K562 (cell line): ENCODE results near the gene SLC16A4. TPM values are rescaled to one million over a fixed set of nuclear protein-coding genes. Genes with fewer than 3 reads are reported as not detected.
A peak's percentile ranks its signal among the peaks of the same experiment; 100 is the strongest.

Source experiments
- CBX3 ChIP-seq, 2 experiments: IDR thresholded peaks; 1 replicate in 1 of 2; 2 replicates in 1 of 2; pipeline ENCODE4 v1.6.1; 2012; ENCODE audit warnings: inconsistent platforms in 2 of 2, low read length in 2 of 2, borderline replicate concordance in 1 of 2, control low read depth in 1 of 2
- FOXJ3 ChIP-seq: sonication (generic); formaldehyde crosslinking; IDR thresholded peaks from 2 replicates; pipeline ENCODE4 v1.4.0; 2020; ENCODE audit warnings: mild to moderate bottlenecking, missing genetic modification reagents
- KLF6 ChIP-seq: fragments of 250-450 bp; sonication (Bioruptor Pico); IDR thresholded peaks from 2 replicates; pipeline ENCODE4 v1.4.0; 2020; ENCODE audit warnings: mild to moderate bottlenecking, moderate library complexity, borderline replicate concordance
- MTF1 ChIP-seq: fragments of 250-450 bp; sonication (Bioruptor Pico); IDR thresholded peaks from 2 replicates; pipeline ENCODE4 v1.9.0; 2021; ENCODE audit warnings: moderate library complexity, mild to moderate bottlenecking, inconsistent platforms, borderline replicate concordance
- NONO ChIP-seq, 2 experiments: fragments of 200-400 bp in 1 of 2; fragments of 450-650 bp in 1 of 2; formaldehyde crosslinking in 1 of 2; IDR thresholded peaks; 2 replicates each; pipeline ENCODE4 v1.6.1; 2017; ENCODE audit warnings: low read depth in 2 of 2, mild to moderate bottlenecking in 2 of 2, moderate library complexity in 2 of 2, low read length in 1 of 2
- POLR3G ChIP-seq: IDR thresholded peaks from 2 replicates; pipeline ENCODE4 v1.6.1; 2011; ENCODE audit not compliant: insufficient read length, insufficient replicate concordance; ENCODE audit errors: extremely low read depth
- SIX5 ChIP-seq, 2 experiments: IDR thresholded peaks; 2 replicates each; pipeline ENCODE4 v1.6.1; 2011; ENCODE audit warnings: low read length in 2 of 2, borderline replicate concordance in 1 of 2, low read depth in 1 of 2, mild to moderate bottlenecking in 1 of 2, moderate library complexity in 1 of 2; ENCODE audit not compliant: insufficient read depth in 1 of 2
- SMARCC2 ChIP-seq: fragments of 450-650 bp; IDR thresholded peaks from 2 replicates; pipeline ENCODE4 v1.6.1; 2017; ENCODE audit warnings: antibody characterized with exemption, moderate library complexity, mild to moderate bottlenecking, low read depth
- STAT5A ChIP-seq: IDR thresholded peaks from 2 replicates; pipeline ENCODE4 v1.6.1; 2012; ENCODE audit warnings: low read length, inconsistent platforms, borderline replicate concordance
- TRIM28 ChIP-seq: fragments of 450-650 bp; IDR thresholded peaks from 2 replicates; pipeline ENCODE4 v1.6.1; 2017
- ZFPM2 ChIP-seq: fragments of 250-450 bp; sonication (Bioruptor Pico); IDR thresholded peaks from 2 replicates; pipeline ENCODE4 v1.5.1; 2022; ENCODE audit warnings: mild to moderate bottlenecking
- ZNF133 ChIP-seq: fragments of 250-450 bp; sonication (Bioruptor Pico); IDR thresholded peaks from 2 replicates; pipeline ENCODE4 v1.4.0; 2020; ENCODE audit warnings: mild to moderate bottlenecking
- polyA plus RNA-seq, 8 experiments: library from polyadenylated mRNA; depleted of rRNA in 4 of 8; stranded (reverse) in 5 of 8; unstranded in 3 of 8; fragments of >200 nt; fragmentation: Nextera tagmentation in 2 of 8; fragmentation: Illumina TruSeq in 1 of 8; extraction: Ambion mirVana in 2 of 8; extraction: Trizol in 1 of 8; gene quantifications; 2 replicates each; pipeline versions ENCODE4 v1.2.1 to v1.2.3, GENCODE V29; 2011 to 2014; ENCODE audit warnings: inconsistent platforms in 1 of 8, missing spikeins in 1 of 8
- total RNA-seq, 7 experiments: library from RNA; depleted of rRNA in 6 of 7; stranded (reverse); fragments of >200 nt in 6 of 7; fragmentation: Illumina TruSeq in 2 of 7; extraction: Trizol in 2 of 7; gene quantifications; 2 replicates each; pipeline versions ENCODE4 v1.2.1 to v1.2.3, GENCODE V29; 2011 to 2021; ENCODE audit warnings: low replicate concordance in 1 of 7
- TF ChIP-seq, protein P1 (sequence below): fragments of 450-650 bp; IDR thresholded peaks from 2 replicates; pipeline ENCODE4 v1.6.1; 2016; ENCODE audit warnings: missing biosample characterization, missing genetic modification characterization
- TF ChIP-seq, protein P2 (sequence below): fragments of 250-450 bp; sonication (Bioruptor Pico); IDR thresholded peaks from 2 replicates; pipeline ENCODE4 v1.9.0; 2021; ENCODE audit warnings: mild to moderate bottlenecking, inconsistent platforms
- TF ChIP-seq, protein P3 (sequence below): fragments of 250-450 bp; sonication (Bioruptor Pico); IDR thresholded peaks from 2 replicates; pipeline ENCODE4 v1.5.0; 2021; ENCODE audit warnings: mild to moderate bottlenecking, borderline replicate concordance
- TF ChIP-seq, protein P4 (sequence below): IDR thresholded peaks from 2 replicates; pipeline ENCODE4 v1.6.1; 2011; ENCODE audit warnings: borderline replicate concordance, low read depth, mild to moderate bottlenecking, moderate library complexity, low read length; ENCODE audit not compliant: insufficient read depth, poor library complexity, severe bottlenecking
- TF ChIP-seq, protein P5 (sequence below): sonication (generic); formaldehyde crosslinking; IDR thresholded peaks from 2 replicates; pipeline ENCODE4 v1.9.0; 2022; ENCODE audit warnings: mild to moderate bottlenecking, missing genetic modification reagents
- TF ChIP-seq, protein P6 (sequence below), 2 experiments: fragments of 450-650 bp in 1 of 2; sonication (generic) in 1 of 2; formaldehyde crosslinking in 1 of 2; IDR thresholded peaks in 1 of 2; conservative IDR thresholded peaks in 1 of 2; 2 replicates each; pipeline versions ENCODE4 v1.6.1 to v1.8.1; 2016 to 2023; ENCODE audit warnings: mild to moderate bottlenecking in 2 of 2, moderate library complexity in 2 of 2, inconsistent platforms in 1 of 2, missing genetic modification reagents in 1 of 2

SLC16A4 gene
- total and polyA plus RNA-seq, 9 of the 15 experiments (the other 6 are each of a cell fraction or from before 2014, with no cell fraction given): 0.04 to 0.31 (median 0.18) TPM; not detected in 1

DNA sequence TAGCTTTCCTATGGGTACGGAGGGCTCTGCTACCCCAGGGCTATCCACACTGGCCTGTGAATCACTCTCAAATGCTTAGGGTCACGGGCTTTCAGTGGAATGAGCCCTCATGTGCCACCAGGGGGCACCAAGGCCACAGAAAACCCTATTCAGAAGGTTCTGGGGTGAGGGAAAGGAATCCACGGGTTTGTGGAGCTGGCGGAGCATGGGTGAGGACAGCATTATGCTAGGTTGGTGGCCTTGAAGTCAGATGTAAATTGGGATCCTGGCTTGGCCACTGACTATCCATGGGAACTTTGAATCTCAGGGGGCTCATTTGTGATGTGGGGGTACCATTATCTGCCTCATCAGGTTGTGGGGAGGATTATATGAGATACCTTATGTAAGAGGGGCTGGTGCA is 21.8 kb upstream of the SLC16A4 start (continued):
- TF ChIP-seq, protein P1, sequence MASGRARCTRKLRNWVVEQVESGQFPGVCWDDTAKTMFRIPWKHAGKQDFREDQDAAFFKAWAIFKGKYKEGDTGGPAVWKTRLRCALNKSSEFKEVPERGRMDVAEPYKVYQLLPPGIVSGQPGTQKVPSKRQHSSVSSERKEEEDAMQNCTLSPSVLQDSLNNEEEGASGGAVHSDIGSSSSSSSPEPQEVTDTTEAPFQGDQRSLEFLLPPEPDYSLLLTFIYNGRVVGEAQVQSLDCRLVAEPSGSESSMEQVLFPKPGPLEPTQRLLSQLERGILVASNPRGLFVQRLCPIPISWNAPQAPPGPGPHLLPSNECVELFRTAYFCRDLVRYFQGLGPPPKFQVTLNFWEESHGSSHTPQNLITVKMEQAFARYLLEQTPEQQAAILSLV: no peak
- TF ChIP-seq, protein P2, sequence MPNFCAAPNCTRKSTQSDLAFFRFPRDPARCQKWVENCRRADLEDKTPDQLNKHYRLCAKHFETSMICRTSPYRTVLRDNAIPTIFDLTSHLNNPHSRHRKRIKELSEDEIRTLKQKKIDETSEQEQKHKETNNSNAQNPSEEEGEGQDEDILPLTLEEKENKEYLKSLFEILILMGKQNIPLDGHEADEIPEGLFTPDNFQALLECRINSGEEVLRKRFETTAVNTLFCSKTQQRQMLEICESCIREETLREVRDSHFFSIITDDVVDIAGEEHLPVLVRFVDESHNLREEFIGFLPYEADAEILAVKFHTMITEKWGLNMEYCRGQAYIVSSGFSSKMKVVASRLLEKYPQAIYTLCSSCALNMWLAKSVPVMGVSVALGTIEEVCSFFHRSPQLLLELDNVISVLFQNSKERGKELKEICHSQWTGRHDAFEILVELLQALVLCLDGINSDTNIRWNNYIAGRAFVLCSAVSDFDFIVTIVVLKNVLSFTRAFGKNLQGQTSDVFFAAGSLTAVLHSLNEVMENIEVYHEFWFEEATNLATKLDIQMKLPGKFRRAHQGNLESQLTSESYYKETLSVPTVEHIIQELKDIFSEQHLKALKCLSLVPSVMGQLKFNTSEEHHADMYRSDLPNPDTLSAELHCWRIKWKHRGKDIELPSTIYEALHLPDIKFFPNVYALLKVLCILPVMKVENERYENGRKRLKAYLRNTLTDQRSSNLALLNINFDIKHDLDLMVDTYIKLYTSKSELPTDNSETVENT: no peak
- peak in 1 of 2 experiments; percentile 48; a peak in 1 of 4 replicates for TF ChIP-seq NONO (IDR thresholded peaks at IDR 0.05; ENCODE audit: low read depth in 2 of 2, low read length in 1 of 2)
- TF ChIP-seq, protein P3, sequence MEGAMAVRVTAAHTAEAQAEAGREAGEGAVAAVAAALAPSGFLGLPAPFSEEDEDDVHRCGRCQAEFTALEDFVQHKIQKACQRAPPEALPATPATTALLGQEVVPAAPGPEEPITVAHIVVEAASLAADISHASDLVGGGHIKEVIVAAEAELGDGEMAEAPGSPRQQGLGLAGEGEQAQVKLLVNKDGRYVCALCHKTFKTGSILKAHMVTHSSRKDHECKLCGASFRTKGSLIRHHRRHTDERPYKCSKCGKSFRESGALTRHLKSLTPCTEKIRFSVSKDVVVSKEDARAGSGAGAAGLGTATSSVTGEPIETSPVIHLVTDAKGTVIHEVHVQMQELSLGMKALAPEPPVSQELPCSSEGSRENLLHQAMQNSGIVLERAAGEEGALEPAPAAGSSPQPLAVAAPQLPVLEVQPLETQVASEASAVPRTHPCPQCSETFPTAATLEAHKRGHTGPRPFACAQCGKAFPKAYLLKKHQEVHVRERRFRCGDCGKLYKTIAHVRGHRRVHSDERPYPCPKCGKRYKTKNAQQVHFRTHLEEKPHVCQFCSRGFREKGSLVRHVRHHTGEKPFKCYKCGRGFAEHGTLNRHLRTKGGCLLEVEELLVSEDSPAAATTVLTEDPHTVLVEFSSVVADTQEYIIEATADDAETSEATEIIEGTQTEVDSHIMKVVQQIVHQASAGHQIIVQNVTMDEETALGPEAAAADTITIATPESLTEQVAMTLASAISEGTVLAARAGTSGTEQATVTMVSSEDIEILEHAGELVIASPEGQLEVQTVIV (CRISPR knock-in tag): no peak
- no peak for TF ChIP-seq POLR3G
- TF ChIP-seq, protein P4, sequence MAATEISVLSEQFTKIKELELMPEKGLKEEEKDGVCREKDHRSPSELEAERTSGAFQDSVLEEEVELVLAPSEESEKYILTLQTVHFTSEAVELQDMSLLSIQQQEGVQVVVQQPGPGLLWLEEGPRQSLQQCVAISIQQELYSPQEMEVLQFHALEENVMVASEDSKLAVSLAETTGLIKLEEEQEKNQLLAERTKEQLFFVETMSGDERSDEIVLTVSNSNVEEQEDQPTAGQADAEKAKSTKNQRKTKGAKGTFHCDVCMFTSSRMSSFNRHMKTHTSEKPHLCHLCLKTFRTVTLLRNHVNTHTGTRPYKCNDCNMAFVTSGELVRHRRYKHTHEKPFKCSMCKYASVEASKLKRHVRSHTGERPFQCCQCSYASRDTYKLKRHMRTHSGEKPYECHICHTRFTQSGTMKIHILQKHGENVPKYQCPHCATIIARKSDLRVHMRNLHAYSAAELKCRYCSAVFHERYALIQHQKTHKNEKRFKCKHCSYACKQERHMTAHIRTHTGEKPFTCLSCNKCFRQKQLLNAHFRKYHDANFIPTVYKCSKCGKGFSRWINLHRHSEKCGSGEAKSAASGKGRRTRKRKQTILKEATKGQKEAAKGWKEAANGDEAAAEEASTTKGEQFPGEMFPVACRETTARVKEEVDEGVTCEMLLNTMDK: no peak
- TF ChIP-seq SIX5 (IDR thresholded peaks at IDR 0.05; ENCODE audit: borderline replicate concordance in 1 of 2, insufficient read depth in 1 of 2, low read depth in 1 of 2, low read length in 2 of 2): no peak
- no peak for TF ChIP-seq STAT5A
- TF ChIP-seq, protein P5, sequence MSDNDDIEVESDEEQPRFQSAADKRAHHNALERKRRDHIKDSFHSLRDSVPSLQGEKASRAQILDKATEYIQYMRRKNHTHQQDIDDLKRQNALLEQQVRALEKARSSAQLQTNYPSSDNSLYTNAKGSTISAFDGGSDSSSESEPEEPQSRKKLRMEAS (CRISPR knock-in tag): peak; percentile 71
- TF ChIP-seq ZFPM2: no peak
- peak; percentile 64; the same call in 1 of the 2 replicates for TF ChIP-seq TRIM28
- TF ChIP-seq CBX3 (IDR thresholded peaks at IDR 0.05; ENCODE audit: borderline replicate concordance in 1 of 2, low read length in 2 of 2): 0 out of 3 replicates have a peak, but pooled peaks of 1 of the 2 experiments have one; percentile 37
- TF ChIP-seq, protein P6, sequence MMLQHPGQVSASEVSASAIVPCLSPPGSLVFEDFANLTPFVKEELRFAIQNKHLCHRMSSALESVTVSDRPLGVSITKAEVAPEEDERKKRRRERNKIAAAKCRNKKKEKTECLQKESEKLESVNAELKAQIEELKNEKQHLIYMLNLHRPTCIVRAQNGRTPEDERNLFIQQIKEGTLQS (IDR thresholded peaks at IDR 0.05): no peak
- TF ChIP-seq, protein P6 (CRISPR knock-in tag; conservative IDR thresholded peaks at IDR 0.05): no peak
- TF ChIP-seq SMARCC2: no peak
- TF ChIP-seq FOXJ3 (CRISPR knock-in tag): no peak
- TF ChIP-seq MTF1 (CRISPR knock-in tag): no peak
- 0 out of 2 replicates have a peak, but pooled peaks have one; percentile 17 for TF ChIP-seq KLF6 (CRISPR knock-in tag)
- TF ChIP-seq ZNF133 (CRISPR knock-in tag): no peak
